Measurements from ENCODE around the gene RHBDL3.
A peak's percentile ranks its signal among the peaks of the same experiment; 100 is the strongest.
"Not testable (repeated sequence)": the region's sequence is repeated elsewhere in the genome, so short reads cannot be mapped to it uniquely, and the experiment has no call there.

The RHBDL3 gene

GRCh38 chr17:32292094-32292493, 26.5 kb downstream of the RHBDL3 start:
- no peak for DNase-seq

GRCh38 chr17:32297424-32297823, 31.8 kb downstream of the RHBDL3 start:
- DNase-seq: no peak

DNA sequence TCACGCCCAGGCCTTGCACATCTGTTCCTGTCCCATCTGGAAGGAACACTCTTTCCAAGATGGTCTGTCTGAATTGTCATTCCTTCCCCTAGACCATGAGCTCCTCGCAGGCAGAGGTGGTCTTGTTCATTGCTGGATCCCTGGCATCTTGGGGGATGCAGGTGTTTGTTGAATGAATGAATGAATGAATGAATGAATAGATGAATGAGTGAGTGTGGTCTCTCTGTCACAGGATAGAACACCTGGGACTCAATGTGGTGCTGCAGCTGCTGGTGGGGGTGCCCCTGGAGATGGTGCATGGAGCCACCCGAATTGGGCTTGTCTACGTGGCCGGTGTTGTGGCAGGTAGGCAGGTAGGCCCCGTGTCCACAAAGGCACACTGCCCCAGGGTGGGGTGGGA, 32.2 kb downstream of the RHBDL3 start:
- DNase-seq: no peak

DNA sequence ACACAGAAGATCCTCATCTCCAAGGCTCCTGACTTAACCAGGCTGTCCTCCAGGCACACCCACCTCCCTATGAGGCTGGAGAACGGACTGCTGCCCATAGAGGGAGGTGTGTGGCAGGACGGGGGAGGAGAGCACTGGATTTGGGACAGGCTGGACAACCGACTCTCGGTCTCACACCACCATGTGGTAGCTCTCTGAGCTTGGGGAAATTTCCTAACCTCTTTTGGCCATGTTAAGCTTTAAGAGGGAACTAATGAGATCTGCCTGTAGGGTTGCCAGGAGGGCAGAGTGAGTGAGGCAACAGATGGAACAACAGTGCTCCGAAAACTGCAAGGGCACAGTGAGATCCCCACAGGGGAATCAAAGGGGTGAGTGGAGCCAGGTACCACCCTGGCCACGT, 32.7 kb downstream of the RHBDL3 start:
- peak; percentile 48 for DNase-seq

GRCh38 chr17:32298721-32299579, 33.3 kb downstream of the RHBDL3 start:
- peak; percentile 93 for DNase-seq

- peak; percentile 22 for DNase-seq
Observed at GRCh38 chr17:32299580-32300164, 34.0 kb downstream of the RHBDL3 start.

DNA sequence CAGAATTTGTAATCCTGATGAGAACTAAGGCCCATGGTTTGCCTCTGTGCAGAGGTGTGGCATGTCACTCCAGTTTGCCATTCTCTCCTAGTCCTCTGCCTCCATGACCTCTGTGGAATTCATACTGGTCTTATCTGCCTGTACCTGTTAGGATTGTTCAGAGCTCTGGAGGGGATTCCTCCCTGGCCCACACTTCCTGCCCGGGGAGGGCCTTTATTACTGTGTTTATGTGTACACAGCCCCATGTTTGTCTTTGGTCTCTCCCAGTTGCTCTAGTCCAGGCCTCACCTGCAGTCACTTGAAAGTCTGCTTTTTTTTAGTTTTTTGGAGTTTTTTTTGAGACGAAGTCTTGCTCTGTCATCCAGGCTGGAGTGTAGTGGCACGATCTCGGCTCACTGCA, 36.4 kb downstream of the RHBDL3 start:
- DNase-seq: peak; percentile 73

DNA sequence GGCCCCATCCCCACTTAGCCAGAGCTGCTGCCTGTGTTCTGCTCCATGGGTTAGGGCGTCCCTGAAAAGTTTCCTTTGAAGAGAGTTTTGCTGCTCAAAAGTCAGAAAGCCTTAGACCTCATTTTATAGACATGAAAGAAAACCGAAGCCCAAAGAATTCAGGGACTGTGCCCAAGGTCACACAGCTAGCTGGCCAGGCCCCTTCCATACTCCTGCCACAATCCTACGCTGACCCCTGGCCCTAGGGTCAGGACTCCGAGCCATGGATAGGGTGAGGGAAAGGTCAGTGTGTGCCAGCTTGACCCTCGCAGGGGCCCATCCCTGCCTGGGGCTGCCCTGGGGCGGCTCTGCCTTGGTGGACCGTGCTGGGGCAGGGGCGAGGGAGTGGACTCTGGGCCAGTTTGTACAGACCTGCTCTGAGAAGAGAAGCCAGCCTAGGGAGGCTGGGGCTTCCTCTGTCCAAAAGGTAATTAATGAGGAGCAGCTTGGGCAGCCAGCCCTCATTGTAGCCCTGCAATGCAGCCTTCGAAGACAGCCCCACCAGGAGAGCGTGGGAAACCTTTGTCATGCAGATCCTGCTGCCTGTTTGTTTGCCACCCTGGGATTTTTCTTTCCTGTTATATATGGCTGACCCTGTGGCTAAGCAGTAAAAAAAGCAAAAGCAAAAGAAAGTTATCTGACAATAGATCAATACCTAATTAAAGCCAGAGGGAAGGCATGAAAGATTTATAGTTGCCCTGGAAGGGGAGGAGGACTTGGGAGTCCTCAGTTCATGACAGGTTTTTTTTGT, 37.4 kb downstream of the RHBDL3 start:
- peak; percentile 8 for DNase-seq

DNA sequence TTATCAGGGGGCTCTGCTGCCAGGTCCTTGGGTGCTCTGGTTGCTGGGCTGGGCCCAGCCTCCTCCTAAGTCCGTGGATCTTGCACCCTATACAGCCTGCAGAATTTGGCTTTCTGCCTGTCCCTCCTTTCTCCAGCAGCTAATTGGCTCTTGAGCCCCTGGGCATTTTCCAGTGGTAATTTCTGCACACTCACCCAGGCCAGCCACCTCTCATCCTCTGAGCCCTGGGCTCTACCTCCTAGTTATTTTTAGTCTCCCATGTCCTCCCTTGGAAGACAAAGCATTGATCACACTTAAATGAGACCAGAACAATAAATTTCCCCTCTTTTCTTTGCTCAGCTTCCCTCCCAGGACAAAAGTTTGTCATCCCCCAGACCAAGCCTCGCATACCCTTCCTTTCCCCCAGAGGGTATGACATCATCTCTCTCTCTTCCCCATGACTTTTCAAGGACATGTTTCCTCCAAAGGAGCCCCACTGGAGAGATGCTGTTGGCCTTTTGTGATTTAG, 38.2 kb downstream of the RHBDL3 start:
- DNase-seq: no peak

- no peak for DNase-seq
Observed at GRCh38 chr17:32305049-32305448, 39.4 kb downstream of the RHBDL3 start.

DNA sequence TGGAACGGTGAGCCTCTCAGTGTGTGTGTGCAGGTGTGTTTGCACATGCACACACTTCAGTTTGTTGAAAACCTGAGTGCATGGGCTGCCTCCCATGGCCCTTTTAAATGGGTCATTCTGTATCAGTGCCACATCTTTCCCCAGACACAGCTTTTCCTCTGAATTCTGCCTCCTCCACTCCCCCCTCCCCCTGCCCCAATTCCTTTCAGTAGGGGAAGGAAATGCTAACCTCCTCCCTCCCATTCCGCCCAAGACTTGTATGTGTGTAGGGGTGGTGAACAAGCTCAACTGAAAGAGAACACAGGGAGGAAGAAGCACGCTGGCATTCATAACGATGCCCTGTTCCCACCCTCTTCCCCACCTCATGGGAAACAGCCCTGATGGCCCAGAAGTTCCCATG, 42.0 kb downstream of the RHBDL3 start:
- peak; percentile 82 for DNase-seq

- peak; percentile 18 for DNase-seq
Observed at GRCh38 chr17:32311028-32311536, 45.5 kb downstream of the RHBDL3 start.

- no peak for DNase-seq
Observed at GRCh38 chr17:32314636-32315035, 49.0 kb downstream of the RHBDL3 start.

DNA sequence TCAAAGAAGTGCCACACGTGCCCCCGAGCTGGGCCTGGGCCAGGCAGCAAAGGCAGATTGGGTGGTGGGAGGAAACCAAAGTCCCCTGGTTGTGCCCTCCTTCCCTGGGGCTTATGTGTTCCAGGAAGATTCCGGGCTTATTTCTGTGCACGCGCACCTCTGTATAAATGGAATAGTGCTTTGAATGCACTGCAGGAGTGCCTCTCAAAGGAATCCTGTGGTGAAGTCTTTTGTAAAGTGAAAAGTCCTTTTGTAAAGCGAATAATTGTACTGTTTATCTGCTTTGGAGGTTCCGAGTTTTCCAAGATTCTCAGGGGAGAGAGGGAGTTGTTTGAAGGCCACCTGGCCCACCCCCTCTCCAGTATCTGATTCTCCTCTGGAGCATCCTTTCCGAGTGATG, 49.5 kb downstream of the RHBDL3 start:
- DNase-seq: no peak

GRCh38 chr17:32316653-32317052, 51.0 kb downstream of the RHBDL3 start:
- not testable (repeated sequence) for DNase-seq

DNA sequence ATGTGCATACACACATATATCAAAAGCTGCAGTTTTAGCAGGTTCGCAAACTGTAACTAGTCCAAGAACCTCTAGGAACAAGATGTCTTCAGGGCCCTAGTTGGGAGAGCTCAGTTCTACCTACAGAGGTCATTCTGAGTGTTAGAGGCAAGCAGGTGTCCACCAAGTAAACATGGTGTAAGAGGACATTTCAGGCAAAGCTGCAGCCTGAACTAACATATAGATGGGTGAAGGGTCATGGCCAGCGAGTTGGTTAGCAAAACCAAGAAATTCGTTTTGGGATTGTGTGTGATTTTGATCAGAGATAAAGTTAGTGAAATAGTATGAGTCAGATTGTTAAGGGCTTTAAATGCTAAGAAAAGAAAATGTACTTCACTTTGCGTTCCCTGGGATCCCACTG, 51.7 kb downstream of the RHBDL3 start:
- peak; percentile 31 for DNase-seq

GRCh38 chr17:32318071-32318470, 52.4 kb downstream of the RHBDL3 start:
- DNase-seq: no peak

GRCh38 chr17:32319548-32319905, 53.9 kb downstream of the RHBDL3 start:
- peak; percentile 81 for DNase-seq

DNA sequence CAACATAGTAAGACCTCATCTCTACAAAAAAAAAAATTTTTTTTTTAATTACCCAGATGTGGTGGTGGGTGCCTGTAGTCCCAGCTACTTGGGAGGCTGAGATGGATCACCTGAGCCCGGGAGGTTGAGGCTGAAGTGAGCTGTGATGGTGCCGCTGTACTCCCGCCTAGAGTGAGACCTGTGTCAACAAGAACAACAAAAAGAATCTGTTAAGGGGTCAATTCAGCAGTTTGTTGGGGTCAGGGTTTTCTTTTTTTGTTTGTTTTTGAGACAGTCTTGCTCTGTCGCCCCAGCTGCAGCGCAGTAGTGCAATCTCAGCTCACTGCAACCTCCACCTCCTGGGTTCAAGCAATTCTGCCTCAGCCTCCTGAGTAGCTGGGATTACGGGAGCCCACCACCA, 54.4 kb downstream of the RHBDL3 start:
- not testable (repeated sequence) for DNase-seq

GRCh38 chr17:32320847-32321246, 55.2 kb downstream of the RHBDL3 start:
- no peak for DNase-seq

GRCh38 chr17:32323046-32323445, 57.4 kb downstream of the RHBDL3 start:
- no peak for DNase-seq

- peak; percentile 59 for DNase-seq
Observed at GRCh38 chr17:32323811-32324491, 58.3 kb downstream of the RHBDL3 start.

- no peak for DNase-seq
Observed at GRCh38 chr17:32327911-32328310, 62.3 kb downstream of the RHBDL3 start.
